HG02759 (cell line): ENCODE measurements around the gene PFKFB3.
"Not testable (repeated sequence)": the region's sequence is repeated elsewhere in the genome, so short reads cannot be mapped to it uniquely, and the experiment has no call there.

Experiments used
- ATAC-seq: cut with Tn5 transposase; IDR thresholded peaks from one replicate; pipeline ENCODE4 v1.9.1; 2021; ENCODE audit warnings: mild to moderate bottlenecking, moderate library complexity; ENCODE audit not compliant: unreplicated experiment

Gene PFKFB3

GRCh38 chr10:6201516-6201975, 1.2 kb upstream of the PFKFB3 start:
- peak; percentile 40 for ATAC-seq

DNA sequence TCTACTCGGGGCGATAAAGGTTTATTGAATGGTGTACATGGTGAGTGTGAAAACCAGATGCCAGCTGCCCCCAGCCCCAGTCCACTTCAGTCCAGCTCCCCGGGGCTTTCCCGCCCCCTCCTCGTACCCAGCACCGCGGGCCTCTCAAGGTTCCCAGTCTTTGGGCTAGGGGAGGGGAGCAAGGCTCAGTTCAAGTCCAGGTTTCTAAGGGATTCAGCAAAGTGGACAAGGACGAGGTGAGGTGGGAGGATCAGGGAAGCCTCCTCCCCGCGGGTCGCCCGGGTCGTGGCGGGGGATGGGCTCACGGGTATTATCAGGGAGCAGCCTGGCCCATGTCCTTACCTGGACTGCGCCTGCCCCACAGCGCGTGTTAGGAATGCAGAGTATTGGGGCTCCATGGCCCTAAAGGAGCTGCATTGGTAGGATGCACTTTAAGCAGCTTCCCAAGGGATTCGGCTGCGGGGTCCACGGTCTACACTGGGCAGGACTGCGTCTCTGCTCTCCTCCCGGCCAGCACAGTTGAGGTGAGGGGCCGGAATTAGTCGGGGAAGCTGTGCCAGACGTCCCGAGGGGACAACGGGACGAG, 541 bp upstream of the PFKFB3 start:
- peak; percentile 2 for ATAC-seq

- peak; percentile 57 for ATAC-seq
Measured at GRCh38 chr10:6203331-6204062, 765 bp downstream of the PFKFB3 start.

DNA sequence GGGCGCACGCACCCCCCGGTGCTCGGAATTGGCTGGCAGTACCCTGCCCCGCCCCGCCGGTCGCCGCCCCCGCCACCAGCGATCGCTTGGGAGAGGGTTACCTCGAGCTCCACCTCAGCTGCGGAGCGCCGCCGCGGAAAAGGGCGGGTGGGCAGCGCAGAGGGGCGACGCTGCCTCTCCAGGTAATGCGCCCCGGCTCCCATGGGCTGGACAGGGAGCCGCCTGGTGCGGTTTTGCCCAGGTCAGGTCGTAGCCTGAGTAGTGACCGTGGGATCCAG, 1.3 kb downstream of the PFKFB3 start:
- ATAC-seq: no peak

- no peak for ATAC-seq
Measured at GRCh38 chr10:6204341-6205191, 1.8 kb downstream of the PFKFB3 start.

DNA sequence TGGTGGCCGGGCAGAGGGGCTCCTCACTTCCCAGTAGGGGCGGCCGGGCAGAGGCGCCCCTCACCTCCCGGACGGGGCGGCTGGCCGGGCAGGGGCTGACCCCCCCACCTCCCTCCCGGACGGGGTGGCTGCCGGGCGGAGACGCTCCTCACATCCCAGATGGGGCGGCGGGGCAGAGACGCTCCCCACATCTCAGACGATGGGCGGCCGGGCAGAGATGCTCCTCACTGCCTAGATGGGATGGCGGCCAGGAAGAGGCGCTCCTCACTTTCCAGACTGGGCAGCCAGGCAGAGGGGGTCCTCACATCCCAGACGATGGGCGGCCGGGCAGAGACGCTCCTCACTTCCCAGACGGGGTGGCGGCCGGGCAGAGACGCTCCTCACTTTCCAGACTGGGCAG, 3.8 kb downstream of the PFKFB3 start:
- not testable (repeated sequence) for ATAC-seq

GRCh38 chr10:6207658-6208057, 4.9 kb downstream of the PFKFB3 start:
- ATAC-seq: no peak

DNA sequence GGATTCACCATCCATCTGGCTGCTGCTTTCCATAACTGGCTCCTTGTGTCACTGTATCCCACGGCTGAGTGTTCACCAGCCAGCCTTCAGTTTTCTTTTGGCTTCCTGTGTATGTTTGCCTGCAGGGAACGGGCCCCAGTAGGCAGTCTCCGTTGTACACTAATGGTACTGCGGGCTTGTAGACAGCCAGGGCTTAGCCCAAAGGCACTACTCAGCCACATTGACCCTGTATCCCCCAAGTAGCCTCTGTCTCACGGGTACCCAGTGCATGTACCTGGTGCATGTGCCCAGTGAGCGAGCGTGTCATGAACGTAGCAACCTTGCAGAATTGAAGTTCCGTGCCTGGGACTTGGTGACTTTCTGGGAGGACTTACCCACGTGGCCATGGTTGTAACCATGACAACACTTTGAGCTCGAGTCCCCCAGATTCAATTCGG, 6.1 kb downstream of the PFKFB3 start:
- no peak for ATAC-seq

GRCh38 chr10:6211341-6211670, 8.6 kb downstream of the PFKFB3 start:
- ATAC-seq: no peak

DNA sequence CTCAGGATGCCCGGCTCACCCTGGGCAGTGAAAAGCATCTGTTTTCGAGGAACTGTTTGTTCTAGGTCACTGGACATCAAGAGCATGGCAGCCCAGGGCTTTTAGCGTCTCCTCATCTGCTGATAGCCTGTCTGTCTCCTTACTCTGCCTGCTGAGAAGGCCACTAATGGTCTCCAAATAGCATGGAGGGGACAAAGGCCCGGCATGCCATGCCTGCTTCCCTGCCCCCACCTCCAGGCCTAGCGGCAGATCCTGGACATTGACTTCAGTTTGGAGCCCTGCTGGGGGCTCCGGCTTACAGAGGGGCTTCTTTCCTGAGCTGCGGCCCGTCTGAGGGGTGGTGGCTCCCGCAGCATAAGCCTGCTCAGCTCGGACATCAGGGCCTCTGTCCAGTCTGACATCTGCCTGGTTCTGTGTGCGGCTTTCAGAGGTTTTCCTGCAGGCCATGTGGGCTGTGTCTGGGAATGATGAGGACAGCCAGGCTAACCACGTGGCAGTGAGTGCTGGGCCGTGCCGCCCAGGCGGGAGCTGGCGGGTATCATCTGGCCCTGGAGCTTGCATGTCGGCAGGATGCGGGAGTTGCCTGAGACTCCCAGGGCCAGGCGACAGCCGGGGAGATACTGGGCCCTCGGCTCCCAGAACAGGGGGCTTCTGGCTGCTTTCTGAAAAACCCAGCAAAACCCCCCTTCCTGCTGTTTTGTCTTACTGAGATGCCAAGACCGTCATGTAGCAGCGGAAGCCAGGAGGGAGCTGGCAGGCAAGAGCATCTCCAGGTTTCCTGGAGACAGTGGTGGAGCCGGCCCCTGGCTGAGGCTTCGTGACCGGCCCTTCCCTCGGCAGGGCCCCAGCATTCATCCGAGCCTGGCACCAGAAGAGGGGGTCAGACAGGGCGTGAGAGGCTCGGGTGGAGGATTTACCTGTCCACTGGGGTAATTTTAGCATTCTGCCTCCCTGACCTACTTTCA, 9.2 kb downstream of the PFKFB3 start:
- ATAC-seq: no peak

DNA sequence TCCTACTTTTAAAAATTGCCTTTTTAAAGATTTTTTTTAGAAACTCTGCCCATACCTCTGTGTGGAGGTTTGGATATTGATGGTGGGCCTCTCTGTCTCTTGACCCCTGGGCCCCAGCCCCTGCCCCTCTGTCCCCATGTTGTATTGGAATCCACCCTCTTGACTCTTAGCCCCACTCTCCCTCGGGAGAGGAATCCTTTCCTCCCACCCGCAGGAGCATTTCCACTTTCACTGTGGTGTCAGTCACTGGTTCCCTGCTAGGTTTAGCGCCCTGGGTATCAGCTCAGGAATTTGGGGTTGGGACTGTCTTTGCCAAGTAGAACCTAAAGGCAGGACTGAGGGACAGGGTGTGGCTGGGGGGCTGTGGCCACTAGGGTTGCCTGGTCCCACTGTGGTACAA, 10.1 kb downstream of the PFKFB3 start:
- ATAC-seq: no peak

DNA sequence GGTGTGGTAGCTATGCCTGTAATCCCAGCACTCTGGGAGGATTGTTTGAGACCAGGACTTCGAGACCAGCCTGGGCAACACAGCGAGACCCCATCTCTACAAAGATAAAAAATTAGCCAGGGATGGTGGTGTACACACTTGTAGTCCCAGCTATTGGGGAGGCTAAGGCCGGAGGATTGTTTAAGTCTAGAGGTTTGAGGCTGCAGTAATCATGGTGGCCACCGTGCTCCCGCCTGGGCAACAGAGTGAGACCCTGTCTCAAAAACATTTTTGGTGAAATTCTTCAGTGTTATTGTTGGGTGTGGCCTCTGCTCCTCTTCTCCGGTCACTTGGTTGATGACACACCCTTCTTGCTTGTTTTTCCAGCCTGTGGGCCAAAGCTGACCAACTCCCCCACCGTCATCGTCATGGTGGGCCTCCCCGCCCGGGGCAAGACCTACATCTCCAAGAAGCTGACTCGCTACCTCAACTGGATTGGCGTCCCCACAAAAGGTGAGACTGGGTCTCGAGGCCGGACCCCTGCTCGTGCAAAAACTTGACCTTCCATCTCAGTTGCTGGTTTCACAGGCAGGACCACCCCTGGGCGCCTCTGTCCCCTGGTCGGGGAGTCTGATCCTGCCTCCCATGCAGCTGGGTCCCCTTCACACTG, 10.6 kb downstream of the PFKFB3 start:
- no peak for ATAC-seq

DNA sequence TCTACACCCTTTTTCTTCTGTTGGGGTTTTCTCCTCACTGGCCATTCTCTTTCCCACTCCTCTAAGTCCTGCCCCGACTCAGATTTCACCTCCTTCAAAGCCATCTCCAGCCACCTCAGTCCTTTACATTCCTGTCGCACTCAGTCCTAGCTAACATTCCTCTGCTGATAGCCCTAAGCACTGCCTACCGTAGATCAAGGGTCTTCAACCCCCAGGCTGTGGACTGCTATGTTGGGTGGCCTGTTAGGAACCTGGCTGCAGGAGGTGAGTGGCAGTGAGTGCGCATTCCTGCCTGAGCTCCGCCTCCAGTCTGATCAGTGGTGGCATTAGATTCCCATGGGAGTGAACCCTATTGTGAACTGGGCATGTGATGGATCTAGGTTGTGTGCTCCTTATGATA, 11.2 kb downstream of the PFKFB3 start:
- no peak for ATAC-seq

DNA sequence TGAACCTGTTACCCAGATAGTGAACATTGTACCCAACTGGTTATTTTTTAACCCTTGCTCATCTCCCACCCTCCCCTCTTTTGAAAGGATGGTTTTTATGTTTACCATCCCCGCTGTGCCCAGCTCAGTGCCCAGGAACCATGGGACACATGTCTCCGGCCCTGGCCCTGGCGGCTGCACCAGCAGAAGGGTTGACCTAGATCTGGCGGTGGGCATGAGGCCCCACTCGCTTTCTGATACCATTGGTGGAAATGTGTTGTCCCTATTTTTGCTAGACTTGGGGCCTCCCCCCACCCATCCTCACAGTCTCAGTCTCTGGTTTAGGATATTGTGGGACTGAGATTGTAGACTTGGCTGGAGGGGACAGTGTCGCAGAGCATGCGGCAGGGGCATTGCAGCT, 11.9 kb downstream of the PFKFB3 start:
- no peak for ATAC-seq

GRCh38 chr10:6215241-6215640, 12.5 kb downstream of the PFKFB3 start:
- ATAC-seq: no peak

GRCh38 chr10:6215683-6216484, 13.2 kb downstream of the PFKFB3 start:
- ATAC-seq: no peak

DNA sequence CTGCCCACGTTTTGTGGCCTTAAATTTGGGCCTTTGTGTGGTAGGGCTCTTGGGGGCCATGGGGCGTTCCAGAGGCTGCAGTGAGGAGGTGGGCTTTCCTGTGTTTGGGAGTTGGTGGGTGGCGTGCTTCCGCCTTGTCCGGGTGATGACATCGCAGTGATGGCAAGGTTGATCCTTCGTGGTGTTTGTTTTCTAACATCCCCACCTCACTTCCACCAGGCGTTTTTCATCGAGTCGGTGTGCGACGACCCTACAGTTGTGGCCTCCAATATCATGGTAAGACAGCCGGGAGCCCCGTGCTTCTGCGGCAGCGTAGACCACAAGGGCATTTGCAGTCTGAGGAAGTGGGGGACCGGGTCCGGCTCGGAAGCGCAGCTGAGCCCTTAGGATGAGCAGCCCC, 14.2 kb downstream of the PFKFB3 start:
- ATAC-seq: no peak

DNA sequence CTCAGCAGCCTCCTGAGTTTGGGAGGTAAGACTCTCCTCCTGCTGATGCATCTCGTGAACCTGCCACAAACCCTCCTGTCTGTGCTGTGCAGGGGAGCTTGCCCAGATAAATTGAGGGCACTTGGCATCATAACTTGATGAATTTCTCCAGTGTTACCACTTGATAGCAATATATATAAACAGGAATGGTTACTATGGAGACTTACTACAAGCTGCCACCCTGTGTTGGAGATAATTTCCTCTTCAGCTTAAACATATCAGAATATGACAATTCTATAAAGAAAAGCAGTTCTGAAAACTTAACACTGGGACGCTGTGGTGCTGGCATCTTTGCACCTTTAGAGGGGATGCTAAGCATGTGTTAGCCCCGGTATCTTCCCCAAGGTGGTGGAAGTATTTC, 14.9 kb downstream of the PFKFB3 start:
- no peak for ATAC-seq

- ATAC-seq: no peak
Measured at GRCh38 chr10:6218692-6219493, 16.2 kb downstream of the PFKFB3 start.
